HL-60 (cell line): Measurements from ENCODE around the gene GRK5.

Source experiments
- DNase-seq, 2 experiments: peaks; one replicate each; pipeline ENCODE4 v3.0.0-alpha.2; 2010 to 2020; ENCODE audit warnings: low read depth in 1 of 2, low spot score in 1 of 2
- H3K27ac ChIP-seq: fragments of 250-450 bp; sonication (Bioruptor Pico); replicated peaks from 2 replicates; pipeline ENCODE4 v1.5.1; 2020; ENCODE audit warnings: mild to moderate bottlenecking, moderate library complexity
- H3K27me3 ChIP-seq: fragments of 250-450 bp; sonication (Bioruptor Pico); 2 replicates; pipeline ENCODE4 v1.5.1; 2021; ENCODE audit warnings: mild to moderate bottlenecking, moderate library complexity; ENCODE audit not compliant: insufficient read depth, poor library complexity, severe bottlenecking
- H3K4me3 ChIP-seq: replicated peaks from 2 replicates; pipeline ENCODE4 v1.5.1; 2011; ENCODE audit warnings: mild to moderate bottlenecking, control low read depth, low read length; ENCODE audit not compliant: insufficient read depth
- GABPA ChIP-seq: IDR thresholded peaks from 2 replicates; pipeline ENCODE4 v1.6.1; 2012; ENCODE audit warnings: low read depth
- POLR2AphosphoS5 ChIP-seq: IDR thresholded peaks from 2 replicates; pipeline ENCODE4 v1.6.1; 2012; ENCODE audit warnings: low read depth
- SPI1 ChIP-seq: IDR thresholded peaks from 2 replicates; pipeline ENCODE4 v1.6.1; 2012; ENCODE audit warnings: low read depth, mild to moderate bottlenecking, borderline replicate concordance
- TF ChIP-seq, protein P1 (sequence below): IDR thresholded peaks from 2 replicates; pipeline ENCODE4 v1.6.1; 2012; ENCODE audit warnings: low read depth; ENCODE audit not compliant: insufficient replicate concordance
- TF ChIP-seq, protein P2 (sequence below): IDR thresholded peaks from one replicate; pipeline ENCODE4 v1.5.1; 2011; ENCODE audit warnings: low read length, control low read depth, inconsistent platforms; ENCODE audit not compliant: insufficient read depth

Gene GRK5

DNA sequence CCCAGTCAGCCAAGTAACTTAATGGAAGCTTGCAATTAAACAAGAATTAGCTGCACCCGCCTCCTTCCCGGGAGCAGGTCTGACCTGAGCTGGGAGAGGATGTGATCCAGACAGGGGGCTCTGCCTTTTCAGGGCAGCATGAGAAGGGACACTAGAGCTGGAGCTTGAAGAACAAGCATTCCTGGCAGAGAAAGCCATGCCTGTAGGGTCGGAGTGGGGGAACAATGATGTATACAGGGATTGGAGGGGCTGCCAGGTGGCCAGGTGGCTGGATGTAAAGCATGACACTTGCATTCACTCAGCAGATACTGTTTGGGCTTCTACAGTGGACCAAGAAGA is 112.5 kb downstream of the GRK5 start:
- TF ChIP-seq SPI1: no peak
- TF ChIP-seq GABPA: no peak
- TF ChIP-seq, protein P1, sequence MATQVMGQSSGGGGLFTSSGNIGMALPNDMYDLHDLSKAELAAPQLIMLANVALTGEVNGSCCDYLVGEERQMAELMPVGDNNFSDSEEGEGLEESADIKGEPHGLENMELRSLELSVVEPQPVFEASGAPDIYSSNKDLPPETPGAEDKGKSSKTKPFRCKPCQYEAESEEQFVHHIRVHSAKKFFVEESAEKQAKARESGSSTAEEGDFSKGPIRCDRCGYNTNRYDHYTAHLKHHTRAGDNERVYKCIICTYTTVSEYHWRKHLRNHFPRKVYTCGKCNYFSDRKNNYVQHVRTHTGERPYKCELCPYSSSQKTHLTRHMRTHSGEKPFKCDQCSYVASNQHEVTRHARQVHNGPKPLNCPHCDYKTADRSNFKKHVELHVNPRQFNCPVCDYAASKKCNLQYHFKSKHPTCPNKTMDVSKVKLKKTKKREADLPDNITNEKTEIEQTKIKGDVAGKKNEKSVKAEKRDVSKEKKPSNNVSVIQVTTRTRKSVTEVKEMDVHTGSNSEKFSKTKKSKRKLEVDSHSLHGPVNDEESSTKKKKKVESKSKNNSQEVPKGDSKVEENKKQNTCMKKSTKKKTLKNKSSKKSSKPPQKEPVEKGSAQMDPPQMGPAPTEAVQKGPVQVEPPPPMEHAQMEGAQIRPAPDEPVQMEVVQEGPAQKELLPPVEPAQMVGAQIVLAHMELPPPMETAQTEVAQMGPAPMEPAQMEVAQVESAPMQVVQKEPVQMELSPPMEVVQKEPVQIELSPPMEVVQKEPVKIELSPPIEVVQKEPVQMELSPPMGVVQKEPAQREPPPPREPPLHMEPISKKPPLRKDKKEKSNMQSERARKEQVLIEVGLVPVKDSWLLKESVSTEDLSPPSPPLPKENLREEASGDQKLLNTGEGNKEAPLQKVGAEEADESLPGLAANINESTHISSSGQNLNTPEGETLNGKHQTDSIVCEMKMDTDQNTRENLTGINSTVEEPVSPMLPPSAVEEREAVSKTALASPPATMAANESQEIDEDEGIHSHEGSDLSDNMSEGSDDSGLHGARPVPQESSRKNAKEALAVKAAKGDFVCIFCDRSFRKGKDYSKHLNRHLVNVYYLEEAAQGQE: no peak
- TF ChIP-seq, protein P2, sequence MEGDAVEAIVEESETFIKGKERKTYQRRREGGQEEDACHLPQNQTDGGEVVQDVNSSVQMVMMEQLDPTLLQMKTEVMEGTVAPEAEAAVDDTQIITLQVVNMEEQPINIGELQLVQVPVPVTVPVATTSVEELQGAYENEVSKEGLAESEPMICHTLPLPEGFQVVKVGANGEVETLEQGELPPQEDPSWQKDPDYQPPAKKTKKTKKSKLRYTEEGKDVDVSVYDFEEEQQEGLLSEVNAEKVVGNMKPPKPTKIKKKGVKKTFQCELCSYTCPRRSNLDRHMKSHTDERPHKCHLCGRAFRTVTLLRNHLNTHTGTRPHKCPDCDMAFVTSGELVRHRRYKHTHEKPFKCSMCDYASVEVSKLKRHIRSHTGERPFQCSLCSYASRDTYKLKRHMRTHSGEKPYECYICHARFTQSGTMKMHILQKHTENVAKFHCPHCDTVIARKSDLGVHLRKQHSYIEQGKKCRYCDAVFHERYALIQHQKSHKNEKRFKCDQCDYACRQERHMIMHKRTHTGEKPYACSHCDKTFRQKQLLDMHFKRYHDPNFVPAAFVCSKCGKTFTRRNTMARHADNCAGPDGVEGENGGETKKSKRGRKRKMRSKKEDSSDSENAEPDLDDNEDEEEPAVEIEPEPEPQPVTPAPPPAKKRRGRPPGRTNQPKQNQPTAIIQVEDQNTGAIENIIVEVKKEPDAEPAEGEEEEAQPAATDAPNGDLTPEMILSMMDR: no peak
- no peak for TF ChIP-seq POLR2AphosphoS5
- DNase-seq: no peak
- H3K4me3 ChIP-seq: no peak overlapping the region

DNA sequence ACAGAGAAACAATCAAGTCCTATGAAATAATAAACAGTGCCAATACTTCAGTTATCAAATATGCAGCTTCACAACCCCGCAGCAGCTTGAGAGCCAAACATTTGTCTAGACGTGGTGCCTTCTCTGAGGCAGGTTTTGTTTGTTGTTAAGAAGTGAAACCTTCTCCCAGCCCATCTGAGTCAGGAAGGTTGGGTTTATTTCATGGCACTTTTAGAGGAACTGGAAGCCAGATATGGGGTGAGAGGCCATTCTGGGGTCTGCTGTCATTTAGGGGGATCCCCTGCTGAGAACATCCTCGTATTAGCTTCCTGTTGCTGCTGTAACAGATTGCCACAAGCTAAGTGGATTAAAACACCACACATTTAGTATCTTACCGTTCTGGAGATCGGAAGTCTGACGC is 113.6 kb downstream of the GRK5 start:
- no peak overlapping the region for H3K4me3 ChIP-seq
- H3K27me3 ChIP-seq: peaks cover 4% of the 10 kb centered on the region
- no peak for DNase-seq
- H3K27ac ChIP-seq: no peak overlapping the region
- no peak for TF ChIP-seq SPI1
- TF ChIP-seq GABPA: no peak
- no peak for TF ChIP-seq POLR2AphosphoS5
- TF ChIP-seq, protein P1: no peak
- TF ChIP-seq, protein P2: no peak

More for the DNA sequence above, 112.5 kb downstream of the GRK5 start:
- no peak overlapping the region for H3K27ac ChIP-seq
- peaks cover 7% of the 10 kb centered on the region for H3K27me3 ChIP-seq

DNA sequence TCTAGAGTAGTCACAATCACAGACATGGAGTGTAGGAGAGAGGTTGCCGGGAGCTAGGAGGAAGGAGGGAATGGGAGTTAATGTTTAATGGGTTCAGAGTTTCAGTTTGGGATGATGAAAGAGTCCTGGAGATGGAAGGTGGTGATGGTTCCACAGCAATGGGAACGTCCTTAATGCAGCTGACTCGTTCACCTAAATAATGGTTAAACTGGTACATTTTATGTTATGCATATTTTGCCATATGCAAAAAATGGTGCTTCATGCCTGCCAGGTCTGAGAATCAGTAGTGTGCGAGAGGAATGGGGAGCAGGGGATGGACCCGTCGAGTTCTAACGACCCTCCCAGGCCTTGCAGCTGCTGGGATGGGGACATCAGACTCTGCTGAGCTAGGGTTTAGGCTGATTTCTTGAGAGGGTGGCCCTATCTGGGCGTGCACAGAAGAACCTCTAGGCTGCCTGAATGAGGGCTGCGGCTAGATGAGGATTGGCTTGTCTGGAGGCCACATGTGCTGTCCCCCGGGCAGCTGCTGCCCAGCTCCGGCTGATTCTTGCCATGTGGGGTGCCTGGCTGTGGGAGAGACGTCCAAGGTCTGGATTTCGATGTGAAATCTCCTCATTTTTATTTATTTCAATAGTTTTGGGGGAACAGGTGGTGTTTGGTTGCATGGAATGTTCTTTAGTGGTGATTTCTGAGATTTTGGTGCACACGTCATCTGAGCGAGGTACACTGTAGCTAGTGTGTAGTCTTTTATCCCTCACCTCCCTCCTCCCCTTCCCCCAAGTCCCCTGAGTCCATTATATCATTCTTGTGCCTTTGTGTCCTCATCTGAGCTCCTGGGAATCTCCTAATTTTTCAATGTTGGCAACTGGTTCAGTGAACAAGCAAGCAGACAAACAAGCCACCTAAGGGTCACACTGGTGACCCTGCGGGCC is 116.0 kb downstream of the GRK5 start:
- TF ChIP-seq GABPA: no peak
- Histone ChIP-seq H3K4me3 (no peak overlapping the region), H3K27me3 (peaks cover 4% of the 10 kb centered on the region), H3K27ac (no peak overlapping the region)
- DNase-seq: no peak

DNA sequence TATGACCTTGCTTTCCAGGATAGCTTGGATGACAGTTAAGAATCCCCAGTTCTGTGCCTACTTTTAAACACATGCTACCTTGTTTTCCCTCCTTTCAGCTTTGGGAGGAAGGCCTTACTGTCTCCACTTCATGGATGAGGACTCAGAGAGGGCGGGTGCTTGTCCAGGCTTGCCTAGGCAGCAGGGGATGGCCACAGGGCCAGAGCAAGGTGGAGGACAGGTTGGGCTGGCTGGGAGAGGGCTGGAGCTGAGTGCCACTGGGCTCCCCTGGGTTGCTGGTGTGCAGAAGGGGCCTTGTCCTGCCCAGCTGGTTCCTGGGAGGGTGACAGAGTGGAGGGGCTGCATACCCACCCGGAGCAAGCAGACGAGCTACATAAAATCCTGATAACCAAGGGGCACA is 117.8 kb downstream of the GRK5 start:
- DNase-seq: no peak
- Histone ChIP-seq H3K4me3 (no peak overlapping the region), H3K27ac (no peak overlapping the region), H3K27me3 (peaks cover under 1% of the 10 kb centered on the region)
- TF ChIP-seq SPI1 (no peak), POLR2AphosphoS5 (no peak), GABPA (no peak)
- TF ChIP-seq, protein P1: no peak
- TF ChIP-seq, protein P2: no peak
